ENCODE data around the gene PRKD2. TPM values are rescaled to one million over a fixed set of nuclear protein-coding genes. Genes with fewer than 3 reads are reported as not detected.
"Not testable (repeated sequence)": the region's sequence is repeated elsewhere in the genome, so short reads cannot be mapped to it uniquely, and the experiment has no call there.

PRKD2 gene
- total RNA-seq (2014; rRNA removed; shearing (Covaris generic)) = 12.9 and 14.6 TPM in 2 replicates

- DNase-seq (ENCODE audit: low read depth) = peak; percentile 80
These were observed at the start of gene PRKD2 for GRCh38 chr19:46717034-46717715. TSS of gene PRKD2 (minus strand) at chr19:46717114. CDS start at chr19:46716370, 744 bp downstream.

- no peak for DNase-seq (ENCODE audit: low read depth)
These were observed 47.9 kb upstream of the PRKD2 start for GRCh38 chr19:46764817-46765291.

- DNase-seq (ENCODE audit: low read depth) = no peak
These were observed 45.5 kb upstream of the PRKD2 start for GRCh38 chr19:46762245-46762890.

- peak; percentile 66 for DNase-seq (ENCODE audit: low read depth)
These were observed 44.5 kb upstream of the PRKD2 start for GRCh38 chr19:46761418-46761831.

- not testable (repeated sequence) for DNase-seq (ENCODE audit: low read depth)
These were observed 44.0 kb upstream of the PRKD2 start for GRCh38 chr19:46760897-46761296.

- DNase-seq (ENCODE audit: low read depth) = no peak
These were observed 43.4 kb upstream of the PRKD2 start for GRCh38 chr19:46760363-46760762.

- DNase-seq (ENCODE audit: low read depth) = peak; percentile 70
These were observed 43.0 kb upstream of the PRKD2 start for GRCh38 chr19:46759817-46760333.

GRCh38 chr19:46759206-46759605 is 42.3 kb upstream of the PRKD2 start:
- DNase-seq (ENCODE audit: low read depth) = no peak

GRCh38 chr19:46756544-46756888 is 39.6 kb upstream of the PRKD2 start:
- no peak for DNase-seq (ENCODE audit: low read depth)

GRCh38 chr19:46755853-46756543 is 39.1 kb upstream of the PRKD2 start:
- DNase-seq (ENCODE audit: low read depth) = no peak

GRCh38 chr19:46755077-46755852 is 38.4 kb upstream of the PRKD2 start:
- DNase-seq (ENCODE audit: low read depth) = no peak

- DNase-seq (ENCODE audit: low read depth) = peak; percentile 42
These were observed 36.7 kb upstream of the PRKD2 start for GRCh38 chr19:46753420-46754155.

- peak; percentile 59 for DNase-seq (ENCODE audit: low read depth)
These were observed 31.6 kb upstream of the PRKD2 start for GRCh38 chr19:46748325-46749109.

GRCh38 chr19:46746281-46747057 is 29.6 kb upstream of the PRKD2 start, which contains the start of gene STRN4:
TSS of gene STRN4 (minus strand) at chr19:46746450. CDS start at chr19:46746430, 20 bp downstream.
- DNase-seq (ENCODE audit: low read depth) = peak; percentile 59

- peak; percentile 26 for DNase-seq (ENCODE audit: low read depth)
These were observed 28.8 kb upstream of the PRKD2 start, which contains the start of gene FKRP for GRCh38 chr19:46745521-46746280. TSS of gene FKRP (plus strand) at chr19:46746057. CDS start at chr19:46755451, 9,394 bp downstream.

GRCh38 chr19:46745030-46745429 is 28.1 kb upstream of the PRKD2 start:
- DNase-seq (ENCODE audit: low read depth) = no peak

GRCh38 chr19:46744005-46744691 is 27.2 kb upstream of the PRKD2 start:
- no peak for DNase-seq (ENCODE audit: low read depth)
